ENCODE data around the gene GAS1. TPM values are rescaled to one million over a fixed set of nuclear protein-coding genes. Genes with fewer than 3 reads are reported as not detected.

GAS1 gene
- total RNA-seq, 2 experiments from 2014 or later: 0.07 to 0.12 TPM

GRCh38 chr9:86977205-86977835 is 30.0 kb upstream of the GAS1 start:
- DNase-seq (no peak), ATAC-seq (no peak)
- H3K4me1 Mint-ChIP-seq: no peaks in the 10 kb centered on the region
- H3K27ac Mint-ChIP-seq: no peak overlapping the region
- H3K27me3 Mint-ChIP-seq: peaks cover 19% of the 10 kb centered on the region
- CTCF ChIA-PET: no interaction called here
- H3K36me3 Mint-ChIP-seq: no peaks in the 10 kb centered on the region
- H3K4me3 Mint-ChIP-seq: no peak overlapping the region
- no peaks in the 10 kb centered on the region for H3K9me3 Mint-ChIP-seq (ENCODE audit: low read depth)

- H3K4me1 Mint-ChIP-seq: no peaks in the 10 kb centered on the region
- H3K27me3 Mint-ChIP-seq: peaks cover 19% of the 10 kb centered on the region
- H3K9me3 Mint-ChIP-seq (ENCODE audit: low read depth): no peaks in the 10 kb centered on the region
- ATAC-seq (no peak), DNase-seq (no peak)
- no peaks in the 10 kb centered on the region for H3K36me3 Mint-ChIP-seq
- CTCF ChIA-PET: no interaction called here
- no peak overlapping the region for H3K27ac Mint-ChIP-seq
- H3K4me3 Mint-ChIP-seq: no peak overlapping the region
Measured at GRCh38 chr9:86975606-86976005, 28.3 kb upstream of the GAS1 start.

- H3K9me3 Mint-ChIP-seq (ENCODE audit: low read depth): no peaks in the 10 kb centered on the region
- H3K27me3 Mint-ChIP-seq: peaks cover 18% of the 10 kb centered on the region
- CTCF ChIA-PET: no interaction called here
- H3K27ac Mint-ChIP-seq: no peak overlapping the region
- H3K36me3 Mint-ChIP-seq: no peaks in the 10 kb centered on the region
- H3K4me1 Mint-ChIP-seq: no peaks in the 10 kb centered on the region
- no peak overlapping the region for H3K4me3 Mint-ChIP-seq
- no peak for ATAC-seq
- no peak for DNase-seq
Measured at GRCh38 chr9:86975036-86975435, 27.7 kb upstream of the GAS1 start.

GRCh38 chr9:86974421-86974820 is 27.1 kb upstream of the GAS1 start:
- Mint-ChIP-seq H3K4me1 (no peaks in the 10 kb centered on the region), H3K27ac (no peak overlapping the region), H3K27me3 (peaks cover 18% of the 10 kb centered on the region), H3K9me3 (ENCODE audit: low read depth) (no peaks in the 10 kb centered on the region), H3K36me3 (no peaks in the 10 kb centered on the region), H3K4me3 (no peak overlapping the region)
- DNase-seq (no peak), ATAC-seq (no peak)
- CTCF ChIA-PET: no interaction called here

- Mint-ChIP-seq H3K27me3 (peaks cover 18% of the 10 kb centered on the region), H3K27ac (no peak overlapping the region), H3K36me3 (no peaks in the 10 kb centered on the region), H3K4me1 (no peaks in the 10 kb centered on the region), H3K4me3 (no peak overlapping the region), H3K9me3 (ENCODE audit: low read depth) (no peaks in the 10 kb centered on the region)
- CTCF ChIA-PET: no interaction called here
- no peak for ATAC-seq
- DNase-seq: no peak
Measured at GRCh38 chr9:86971742-86972141, 24.4 kb upstream of the GAS1 start.

GRCh38 chr9:86968258-86968920 is 21.1 kb upstream of the GAS1 start:
- CTCF ChIA-PET: no interaction called here
- no peaks in the 10 kb centered on the region for H3K36me3 Mint-ChIP-seq
- H3K27me3 Mint-ChIP-seq: peaks cover 11% of the 10 kb centered on the region
- ATAC-seq (no peak), DNase-seq (no peak)
- H3K9me3 Mint-ChIP-seq (ENCODE audit: low read depth): no peaks in the 10 kb centered on the region
- no peaks in the 10 kb centered on the region for H3K4me1 Mint-ChIP-seq
- no peak overlapping the region for H3K4me3 Mint-ChIP-seq
- no peak overlapping the region for H3K27ac Mint-ChIP-seq

GRCh38 chr9:86966852-86967511 is 19.7 kb upstream of the GAS1 start:
- H3K4me3 Mint-ChIP-seq: no peak overlapping the region
- no peaks in the 10 kb centered on the region for H3K9me3 Mint-ChIP-seq (ENCODE audit: low read depth)
- CTCF ChIA-PET: no interaction called here
- no peak for DNase-seq
- no peak for ATAC-seq
- peaks cover 5% of the 10 kb centered on the region for H3K27me3 Mint-ChIP-seq
- H3K27ac Mint-ChIP-seq: no peak overlapping the region
- no peaks in the 10 kb centered on the region for H3K4me1 Mint-ChIP-seq
- no peaks in the 10 kb centered on the region for H3K36me3 Mint-ChIP-seq

GRCh38 chr9:86965636-86966395 is 18.5 kb upstream of the GAS1 start:
- no peak for DNase-seq
- no peaks in the 10 kb centered on the region for H3K36me3 Mint-ChIP-seq
- peaks cover 10% of the 10 kb centered on the region for H3K27me3 Mint-ChIP-seq
- no peak for ATAC-seq
- peak overlapping the region; percentile 52 for H3K27ac Mint-ChIP-seq
- no peaks in the 10 kb centered on the region for H3K9me3 Mint-ChIP-seq (ENCODE audit: low read depth)
- CTCF ChIA-PET: no interaction called here
- no peak overlapping the region for H3K4me3 Mint-ChIP-seq
- no peaks in the 10 kb centered on the region for H3K4me1 Mint-ChIP-seq

- H3K9me3 Mint-ChIP-seq (ENCODE audit: low read depth): no peaks in the 10 kb centered on the region
- no peaks in the 10 kb centered on the region for H3K4me1 Mint-ChIP-seq
- ATAC-seq (no peak), DNase-seq (no peak)
- no peaks in the 10 kb centered on the region for H3K36me3 Mint-ChIP-seq
- no peak overlapping the region for H3K4me3 Mint-ChIP-seq
- peaks cover 19% of the 10 kb centered on the region for H3K27me3 Mint-ChIP-seq
- CTCF ChIA-PET: no interaction called here
- H3K27ac Mint-ChIP-seq: no peak overlapping the region
Measured at GRCh38 chr9:86962692-86963091, 15.4 kb upstream of the GAS1 start.

- Mint-ChIP-seq H3K4me3 (no peak overlapping the region), H3K27ac (no peak overlapping the region), H3K36me3 (no peaks in the 10 kb centered on the region), H3K4me1 (no peaks in the 10 kb centered on the region), H3K27me3 (peaks cover 24% of the 10 kb centered on the region), H3K9me3 (ENCODE audit: low read depth) (no peaks in the 10 kb centered on the region)
- DNase-seq (no peak), ATAC-seq (no peak)
- CTCF ChIA-PET: no interaction called here
Measured at GRCh38 chr9:86960938-86961337, 13.6 kb upstream of the GAS1 start.

GRCh38 chr9:86958203-86958602 is 10.9 kb upstream of the GAS1 start:
- no peak for DNase-seq
- no peak for ATAC-seq
- Mint-ChIP-seq H3K9me3 (ENCODE audit: low read depth) (no peaks in the 10 kb centered on the region), H3K4me3 (no peak overlapping the region), H3K36me3 (no peaks in the 10 kb centered on the region), H3K4me1 (no peaks in the 10 kb centered on the region), H3K27me3 (peaks cover 35% of the 10 kb centered on the region), H3K27ac (no peak overlapping the region)
- CTCF ChIA-PET: no interaction called here

GRCh38 chr9:86955561-86955960 is 8.3 kb upstream of the GAS1 start:
- no peaks in the 10 kb centered on the region for H3K4me1 Mint-ChIP-seq
- CTCF ChIA-PET: no interaction called here
- no peak for ATAC-seq
- DNase-seq: no peak
- peaks cover 3% of the 10 kb centered on the region for H3K9me3 Mint-ChIP-seq (ENCODE audit: low read depth)
- no peak overlapping the region for H3K27ac Mint-ChIP-seq
- peaks cover 25% of the 10 kb centered on the region for H3K27me3 Mint-ChIP-seq
- no peak overlapping the region for H3K4me3 Mint-ChIP-seq
- peaks cover 6% of the 10 kb centered on the region for H3K36me3 Mint-ChIP-seq

- Mint-ChIP-seq H3K36me3 (peaks cover 6% of the 10 kb centered on the region), H3K27me3 (peaks cover 22% of the 10 kb centered on the region), H3K4me3 (no peak overlapping the region), H3K4me1 (no peaks in the 10 kb centered on the region), H3K27ac (no peak overlapping the region), H3K9me3 (ENCODE audit: low read depth) (peaks cover 3% of the 10 kb centered on the region)
- DNase-seq: no peak
- CTCF ChIA-PET: no interaction called here
- no peak for ATAC-seq
Measured at GRCh38 chr9:86955042-86955441, 7.7 kb upstream of the GAS1 start.

- Mint-ChIP-seq H3K4me3 (no peak overlapping the region), H3K9me3 (ENCODE audit: low read depth) (peaks cover 3% of the 10 kb centered on the region), H3K27me3 (peaks cover 24% of the 10 kb centered on the region), H3K27ac (no peak overlapping the region), H3K4me1 (peaks cover 9% of the 10 kb centered on the region), H3K36me3 (peaks cover 6% of the 10 kb centered on the region)
- ATAC-seq (no peak), DNase-seq (no peak)
- CTCF ChIA-PET: no interaction called here
Measured at GRCh38 chr9:86953181-86953580, 5.9 kb upstream of the GAS1 start.
